DND-41 (cell line): ENCODE measurements around the gene ZNF594.

ENCODE experiments used
- ATAC-seq: fragments of 200-7000 bp; cut with Tn5 transposase; 3 replicates; pipeline ENCODE4 v1.9.1; 2021; ENCODE audit warnings: low read depth; ENCODE audit not compliant: insufficient read depth
- DNase-seq: peaks from one replicate; pipeline ENCODE4 v3.0.0-alpha.2; 2020
- H2AFZ ChIP-seq: 2 replicates; pipeline ENCODE4 v1.6.0; 2012; ENCODE audit warnings: low read depth, low read length
- H3K27ac ChIP-seq: 2 replicates; pipeline ENCODE4 v1.5.1; 2012; ENCODE audit warnings: low read length, inconsistent platforms
- H3K27me3 ChIP-seq: fragments of 200-600 bp; sonication (generic); 2 replicates; pipeline ENCODE4 v1.6.0; 2012; ENCODE audit warnings: low read length, mild to moderate bottlenecking, inconsistent platforms; ENCODE audit not compliant: insufficient read depth, poor library complexity
- H3K36me3 ChIP-seq: 2 replicates; pipeline ENCODE4 v1.5.1; 2012; ENCODE audit warnings: low read length, inconsistent platforms; ENCODE audit not compliant: insufficient read depth
- H3K4me1 ChIP-seq: 2 replicates; pipeline ENCODE4 v1.5.1; 2012; ENCODE audit warnings: mild to moderate bottlenecking, low read length; ENCODE audit not compliant: insufficient read depth
- H3K4me2 ChIP-seq: 2 replicates; pipeline ENCODE4 v1.6.0; 2012; ENCODE audit warnings: mild to moderate bottlenecking, moderate library complexity, low read length, inconsistent platforms; ENCODE audit not compliant: insufficient read depth
- H3K4me3 ChIP-seq, 2 experiments: fragments of 200-600 bp in 1 of 2; shearing (Covaris generic) in 1 of 2; 2 replicates each; pipeline ENCODE4 v1.5.1; 2012 to 2016; ENCODE audit warnings: inconsistent platforms in 2 of 2, low read length in 2 of 2, mild to moderate bottlenecking in 2 of 2, low read depth in 1 of 2, moderate library complexity in 1 of 2
- H3K79me2 ChIP-seq: 2 replicates; pipeline ENCODE4 v1.6.0; 2012; ENCODE audit warnings: low read length, inconsistent platforms; ENCODE audit not compliant: insufficient read depth
- H3K9ac ChIP-seq: 2 replicates; pipeline ENCODE4 v1.6.0; 2012; ENCODE audit warnings: low read depth, mild to moderate bottlenecking, inconsistent platforms, low read length, moderate library complexity
- H3K9me3 ChIP-seq: 2 replicates; pipeline ENCODE4 v1.5.1; 2012; ENCODE audit warnings: low read length, moderate library complexity, mild to moderate bottlenecking, inconsistent platforms; ENCODE audit not compliant: insufficient read depth, severe bottlenecking
- H4K20me1 ChIP-seq: 2 replicates; pipeline ENCODE4 v1.6.0; 2012; ENCODE audit warnings: low read length; ENCODE audit not compliant: insufficient read depth
- EZH2 ChIP-seq: IDR thresholded peaks from 3 replicates; pipeline ENCODE4 v1.6.1; 2012; ENCODE audit warnings: borderline replicate concordance, low read depth, mild to moderate bottlenecking, moderate library complexity, low read length, inconsistent platforms; ENCODE audit not compliant: severe bottlenecking
- TF ChIP-seq, protein P1 (sequence below): IDR thresholded peaks from 2 replicates; pipeline ENCODE4 v1.5.1; 2012; ENCODE audit warnings: borderline replicate concordance, low read length, moderate library complexity, mild to moderate bottlenecking; ENCODE audit not compliant: poor library complexity, severe bottlenecking; ENCODE audit errors: extremely low read depth

Gene ZNF594

DNA sequence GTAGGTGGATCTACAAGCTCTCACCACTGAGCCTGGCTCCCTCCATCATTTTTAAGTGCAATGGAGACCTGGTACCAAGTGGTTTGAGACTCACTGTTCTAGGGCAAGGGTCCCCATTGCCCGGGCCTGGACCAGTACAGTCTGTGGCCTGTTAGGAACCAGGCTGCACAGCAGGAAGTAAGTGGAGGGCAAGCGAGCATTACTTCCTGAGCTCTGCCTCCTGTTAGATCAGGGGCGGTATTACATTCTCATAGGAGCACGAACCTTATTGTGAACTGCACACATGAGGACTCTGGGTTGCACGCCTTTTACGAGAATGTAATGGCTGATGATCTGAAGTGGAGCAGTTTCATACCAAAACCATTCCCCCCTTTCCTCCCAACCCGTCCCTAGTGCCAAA lies 6.8 kb upstream of the ZNF594 start:
- Histone ChIP-seq H3K4me3 (no peak overlapping the region), H3K79me2 (no peaks in the 10 kb centered on the region), H3K27ac (no peak overlapping the region), H3K4me2 (no peak overlapping the region), H3K27me3 (no peaks in the 10 kb centered on the region), H2AFZ (no peak overlapping the region), H4K20me1 (no peaks in the 10 kb centered on the region), H3K9ac (no peak overlapping the region), H3K4me1 (no peaks in the 10 kb centered on the region), H3K9me3 (no peaks in the 10 kb centered on the region), H3K36me3 (0 out of 2 replicates have a peak, but pooled peaks cover 5% of the 10 kb centered on the region)
- TF ChIP-seq, protein P1, sequence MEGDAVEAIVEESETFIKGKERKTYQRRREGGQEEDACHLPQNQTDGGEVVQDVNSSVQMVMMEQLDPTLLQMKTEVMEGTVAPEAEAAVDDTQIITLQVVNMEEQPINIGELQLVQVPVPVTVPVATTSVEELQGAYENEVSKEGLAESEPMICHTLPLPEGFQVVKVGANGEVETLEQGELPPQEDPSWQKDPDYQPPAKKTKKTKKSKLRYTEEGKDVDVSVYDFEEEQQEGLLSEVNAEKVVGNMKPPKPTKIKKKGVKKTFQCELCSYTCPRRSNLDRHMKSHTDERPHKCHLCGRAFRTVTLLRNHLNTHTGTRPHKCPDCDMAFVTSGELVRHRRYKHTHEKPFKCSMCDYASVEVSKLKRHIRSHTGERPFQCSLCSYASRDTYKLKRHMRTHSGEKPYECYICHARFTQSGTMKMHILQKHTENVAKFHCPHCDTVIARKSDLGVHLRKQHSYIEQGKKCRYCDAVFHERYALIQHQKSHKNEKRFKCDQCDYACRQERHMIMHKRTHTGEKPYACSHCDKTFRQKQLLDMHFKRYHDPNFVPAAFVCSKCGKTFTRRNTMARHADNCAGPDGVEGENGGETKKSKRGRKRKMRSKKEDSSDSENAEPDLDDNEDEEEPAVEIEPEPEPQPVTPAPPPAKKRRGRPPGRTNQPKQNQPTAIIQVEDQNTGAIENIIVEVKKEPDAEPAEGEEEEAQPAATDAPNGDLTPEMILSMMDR = no peak
- TF ChIP-seq EZH2 = no peak
- no peak for ATAC-seq
- no peak for DNase-seq

DNA sequence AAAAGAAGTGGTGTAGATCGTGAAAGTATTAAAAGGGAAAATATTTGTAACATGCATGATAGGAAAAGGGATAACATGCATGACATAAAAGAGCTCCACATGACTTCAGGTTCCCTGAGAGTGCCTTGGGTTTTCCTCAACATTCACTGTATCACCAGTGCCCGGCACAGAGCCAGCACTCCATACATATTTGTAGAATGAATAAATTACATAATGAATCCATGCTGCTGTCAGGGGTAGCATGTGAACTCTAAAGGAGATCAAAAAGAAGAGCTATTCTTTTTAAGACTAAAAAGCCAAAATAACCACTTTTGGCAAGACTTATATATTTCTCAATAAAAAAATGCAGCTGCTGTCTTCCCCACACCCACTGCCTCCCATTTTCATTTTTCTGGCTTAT lies 2.7 kb upstream of the ZNF594 start:
- peaks cover 13% of the 10 kb centered on the region for H3K9me3 ChIP-seq
- no peaks in the 10 kb centered on the region for H3K27me3 ChIP-seq
- TF ChIP-seq EZH2 = no peak
- TF ChIP-seq, protein P1 = no peak
- no peak overlapping the region for H3K9ac ChIP-seq
- H3K36me3 ChIP-seq = peaks cover 23% of the 10 kb centered on the region
- H3K27ac ChIP-seq = no peak overlapping the region
- no peak for DNase-seq
- H3K79me2 ChIP-seq = peaks cover 34% of the 10 kb centered on the region
- no peaks in the 10 kb centered on the region for H4K20me1 ChIP-seq
- no peak for ATAC-seq
- no peak overlapping the region for H3K4me3 ChIP-seq
- H3K4me1 ChIP-seq = peaks cover 26% of the 10 kb centered on the region
- H3K4me2 ChIP-seq = no peak overlapping the region
- no peak overlapping the region for H2AFZ ChIP-seq

DNA sequence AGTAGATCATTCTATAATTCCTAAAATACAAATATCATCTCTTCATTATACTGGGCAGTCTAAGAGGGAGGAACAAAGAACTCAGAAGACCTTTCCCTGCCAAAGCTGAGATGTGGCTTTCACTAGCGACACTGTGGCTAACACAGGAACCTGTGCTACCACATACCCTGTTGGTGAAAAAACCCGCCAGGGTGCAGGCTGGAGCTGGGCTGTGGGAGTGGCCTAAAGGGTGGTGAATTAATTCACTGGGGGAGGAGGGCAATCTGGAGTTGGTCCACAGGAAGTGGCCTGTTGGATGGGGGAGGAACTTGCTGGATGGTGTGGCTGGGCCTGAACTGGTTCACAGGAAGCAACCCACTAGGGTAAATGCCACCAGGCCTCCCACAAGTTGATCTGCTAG lies 7.4 kb downstream of the ZNF594 start:
- H3K27me3 ChIP-seq = no peaks in the 10 kb centered on the region
- H3K79me2 ChIP-seq = peaks cover 2% of the 10 kb centered on the region; the same call in 1 of the 2 replicates
- no peaks in the 10 kb centered on the region for H4K20me1 ChIP-seq
- H3K27ac ChIP-seq = no peak overlapping the region
- TF ChIP-seq, protein P1 = no peak
- no peak for TF ChIP-seq EZH2
- H3K36me3 ChIP-seq = peaks cover 23% of the 10 kb centered on the region
- no peaks in the 10 kb centered on the region for H3K4me1 ChIP-seq
- H3K9me3 ChIP-seq = peaks cover 75% of the 10 kb centered on the region
- H2AFZ ChIP-seq = no peak overlapping the region
- no peak for DNase-seq
- H3K4me2 ChIP-seq = no peak overlapping the region
- H3K9ac ChIP-seq = no peak overlapping the region
- H3K4me3 ChIP-seq = no peak overlapping the region
- no peak; the same call in 2 of the 3 replicates for ATAC-seq

DNA sequence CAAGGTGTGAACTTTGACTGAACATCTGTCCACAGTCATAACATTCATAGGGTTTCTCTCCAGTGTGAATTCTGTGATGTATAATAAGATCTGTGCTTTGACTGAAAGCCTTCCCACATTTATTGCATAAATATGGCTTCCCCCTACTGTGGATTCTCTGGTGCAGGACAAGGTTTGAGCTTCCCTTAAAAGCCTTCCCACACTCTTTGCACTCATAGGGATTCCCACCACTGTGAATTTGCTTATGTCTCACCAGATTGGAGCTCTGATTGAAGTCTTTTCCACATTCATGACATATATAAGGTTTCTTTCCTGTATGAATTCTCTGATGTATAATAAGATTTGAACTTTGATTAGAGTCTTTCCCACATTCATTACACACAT lies 8.3 kb downstream of the ZNF594 start:
- ATAC-seq = no peak

More for the DNA sequence above, 8.3 kb downstream of the ZNF594 start:
- Histone ChIP-seq H3K27ac (no peak overlapping the region), H3K36me3 (peaks cover 20% of the 10 kb centered on the region), H2AFZ (no peak overlapping the region), H3K27me3 (no peaks in the 10 kb centered on the region), H3K4me3 (no peak overlapping the region), H3K4me1 (no peaks in the 10 kb centered on the region), H3K4me2 (no peak overlapping the region), H3K79me2 (no peaks in the 10 kb centered on the region; the same call in 1 of the 2 replicates), H4K20me1 (no peaks in the 10 kb centered on the region), H3K9ac (no peak overlapping the region), H3K9me3 (peaks cover 79% of the 10 kb centered on the region)
- DNase-seq = no peak
- TF ChIP-seq, protein P1 = no peak
- no peak for TF ChIP-seq EZH2
